T-cell (primary cell): Measurements from ENCODE around the gene DNM1L. TPM values are rescaled to one million over a fixed set of nuclear protein-coding genes. Genes with fewer than 3 reads are reported as not detected.

Source experiments
- ATAC-seq, 4 experiments: fragments of 200-7000 bp in 3 of 4; fragments of 150-1000 bp in 1 of 4; cut with Tn5 transposase; replicated peaks in 1 of 4; 1 replicate in 3 of 4; 2 replicates in 1 of 4; pipeline ENCODE4 v1.10.0; 2021; ENCODE audit warnings: moderate library complexity in 3 of 4, mild to moderate bottlenecking in 2 of 4, moderate number of reproducible peaks in 1 of 4
- CTCF ChIA-PET, 2 donors: fragments of 300-600 bp; sonication (Branson Sonifier 250); formaldehyde crosslinking; loops; one replicate each; lab custom pipeline; 2022; ENCODE audit warnings: antibody characterized with exemption in 2 of 2; lab: Charles Lee
- POLR2A ChIA-PET, 2 donors: fragments of 300-600 bp; sonication (Branson Sonifier 250); formaldehyde crosslinking; loops; one replicate each; lab custom pipeline; 2022; ENCODE audit warnings: antibody characterized with exemption in 2 of 2; lab: Charles Lee
- DNase-seq, 35 experiments: peaks; one replicate each; pipeline versions ENCODE4 v3.0.0 to v3.0.0-alpha.2; 2013 to 2023
- H3K27ac ChIP-seq: one replicate; pipeline ENCODE4 v1.5.1; 2013; ENCODE audit warnings: low read length
- H3K27me3 ChIP-seq, 2 experiments: replicated peaks in 1 of 2; 1 replicate in 1 of 2; 2 replicates in 1 of 2; pipeline versions ENCODE4 v1.6.1 to v1.7.0; 2013; ENCODE audit warnings: low read length in 1 of 2, mixed read lengths in 1 of 2; ENCODE audit not compliant: control insufficient read depth in 2 of 2, insufficient read depth in 2 of 2; ENCODE audit errors: extremely low read depth in 1 of 2
- H3K36me3 ChIP-seq, 2 donors: 1 replicate in 1 of 2; 2 replicates in 1 of 2; pipeline versions ENCODE4 v1.6.1 to v1.7.0; 2013; ENCODE audit warnings: low read length in 1 of 2; ENCODE audit not compliant: control insufficient read depth in 2 of 2, insufficient read depth in 1 of 2; ENCODE audit errors: extremely low read depth in 1 of 2
- H3K4me1 ChIP-seq, 2 experiments: 1 replicate in 1 of 2; 2 replicates in 1 of 2; pipeline versions ENCODE4 v1.6.1 to v1.7.0; 2013; ENCODE audit warnings: low read length in 2 of 2, mixed read lengths in 1 of 2; ENCODE audit not compliant: insufficient read depth in 2 of 2, control insufficient read depth in 1 of 2; ENCODE audit errors: extremely low read depth in 1 of 2
- H3K4me3 ChIP-seq, 2 donors: 1 replicate in 1 of 2; 2 replicates in 1 of 2; pipeline versions ENCODE4 v1.5.1 to v1.7.0; 2013; ENCODE audit warnings: mild to moderate bottlenecking in 2 of 2, low read length in 1 of 2, moderate library complexity in 1 of 2; ENCODE audit not compliant: control insufficient read depth in 1 of 2; ENCODE audit errors: extremely low read depth in 1 of 2
- H3K9me3 ChIP-seq: 2 replicates; pipeline ENCODE4 v1.7.0; 2013
- H3K27ac Mint-ChIP-seq, 2 donors: one replicate each; pipeline ENCODE4 v1.8.0; 2020 to 2021; ENCODE audit warnings: mild to moderate bottlenecking in 2 of 2, mixed read lengths in 2 of 2
- H3K27me3 Mint-ChIP-seq, 2 donors: one replicate each; pipeline ENCODE4 v1.8.0; 2021 to 2022; ENCODE audit warnings: mixed read lengths in 2 of 2
- H3K36me3 Mint-ChIP-seq: one replicate; pipeline ENCODE4 v1.8.0; 2021; ENCODE audit warnings: mixed read lengths
- H3K4me1 Mint-ChIP-seq, 3 donors: one replicate each; pipeline ENCODE4 v1.8.0; 2020 to 2022; ENCODE audit warnings: mixed read lengths in 3 of 3, mild to moderate bottlenecking in 1 of 3
- H3K4me3 Mint-ChIP-seq, 3 donors: one replicate each; pipeline ENCODE4 v1.8.0; 2020 to 2022; ENCODE audit warnings: mild to moderate bottlenecking in 3 of 3, mixed read lengths in 3 of 3, moderate library complexity in 3 of 3
- H3K9me3 Mint-ChIP-seq, 3 donors: one replicate each; pipeline ENCODE4 v1.8.0; 2020 to 2022; ENCODE audit warnings: mixed read lengths in 3 of 3
- WGBS: methylation state at CpG from one replicate; pipeline ENCODE4 v1.1.5; 2013; ENCODE audit warnings: missing lambda C conversion rate; ENCODE audit not compliant: insufficient coverage; 5-methylcytosine and 5-hydroxymethylcytosine counted together
- total RNA-seq, 35 experiments: library from RNA in 6 of 35; stranded (reverse) in 6 of 35; fragments of 120-200 nt in 1 of 35; gene quantifications; one replicate each; pipeline versions ENCODE4 v1.2.1 to v1.2.4 and lab custom pipeline; 2013 to 2026

Gene DNM1L
- total RNA-seq, 5 donors from 2014 or later (not counting 1 experiment from before 2014, with no cell fraction given): 44.4 to 65.9 (median 48.3) TPM

- peaks cover 11 to 15% of the 10 kb centered on the region in 2 donors for H3K27me3 Mint-ChIP-seq
- WGBS: 58% methylated on average over 2 of the region's 5 CpGs
- H3K4me3 ChIP-seq: no peak overlapping the region
- H3K36me3 ChIP-seq: no peaks in the 10 kb centered on the region
- no peak overlapping the region for H3K27ac Mint-ChIP-seq
- no peak overlapping the region for H3K27ac ChIP-seq
- no peak overlapping the region for H3K4me3 Mint-ChIP-seq
- H3K4me1 ChIP-seq: no peaks in the 10 kb centered on the region
- CTCF ChIA-PET: no interaction called here
- no peaks in the 10 kb centered on the region for H3K36me3 Mint-ChIP-seq
- DNase-seq (no peak), ATAC-seq (no peak)
- POLR2A ChIA-PET: no interaction called here
- H3K9me3 ChIP-seq: no peaks in the 10 kb centered on the region
- H3K4me1 Mint-ChIP-seq: no peaks in the 10 kb centered on the region
- H3K27me3 ChIP-seq: no peaks in the 10 kb centered on the region
- H3K9me3 Mint-ChIP-seq: no peaks in the 10 kb centered on the region
These were observed 98.1 kb downstream of the DNM1L start for GRCh38 chr12:32777159-32777558.

- H3K27me3 Mint-ChIP-seq: peaks cover 11 to 17% of the 10 kb centered on the region in 2 donors
- no peaks in the 10 kb centered on the region for H3K9me3 Mint-ChIP-seq
- H3K27me3 ChIP-seq: no peaks in the 10 kb centered on the region
- no peak overlapping the region for H3K27ac Mint-ChIP-seq
- H3K4me3 Mint-ChIP-seq: no peak overlapping the region
- no peak overlapping the region for H3K4me3 ChIP-seq
- no peaks in the 10 kb centered on the region for H3K4me1 ChIP-seq
- H3K27ac ChIP-seq: no peak overlapping the region
- H3K36me3 Mint-ChIP-seq: no peaks in the 10 kb centered on the region
- H3K9me3 ChIP-seq: no peaks in the 10 kb centered on the region
- H3K4me1 Mint-ChIP-seq: no peaks in the 10 kb centered on the region
- H3K36me3 ChIP-seq: no peaks in the 10 kb centered on the region
- CTCF ChIA-PET: no interaction called here
- no peak for DNase-seq
- POLR2A ChIA-PET: no interaction called here
- no peak for ATAC-seq
- WGBS: 80% methylated on average over 1 of the region's 6 CpGs
These were observed 98.6 kb downstream of the DNM1L start for GRCh38 chr12:32777691-32778175.

GRCh38 chr12:32780071-32780470 lies 101.0 kb downstream of the DNM1L start:
- H3K9me3 Mint-ChIP-seq: no peaks in the 10 kb centered on the region
- no peaks in the 10 kb centered on the region for H3K4me1 Mint-ChIP-seq
- H3K4me3 ChIP-seq: no peak overlapping the region
- WGBS: no CpG with 5 or more reads among the region's 1 CpG
- no peaks in the 10 kb centered on the region for H3K9me3 ChIP-seq
- POLR2A ChIA-PET: no interaction called here
- CTCF ChIA-PET: no interaction called here
- no peaks in the 10 kb centered on the region for H3K36me3 Mint-ChIP-seq
- no peaks in the 10 kb centered on the region for H3K36me3 ChIP-seq
- peaks cover 11 to 17% of the 10 kb centered on the region in 2 donors for H3K27me3 Mint-ChIP-seq
- H3K27ac ChIP-seq: no peak overlapping the region
- peaks cover 0 to 3% of the 10 kb centered on the region in 2 experiments for H3K27me3 ChIP-seq
- no peak overlapping the region for H3K4me3 Mint-ChIP-seq
- H3K27ac Mint-ChIP-seq: no peak overlapping the region
- H3K4me1 ChIP-seq: no peaks in the 10 kb centered on the region
- no peak for DNase-seq
- no peak for ATAC-seq

GRCh38 chr12:32783029-32783428 lies 103.9 kb downstream of the DNM1L start:
- ATAC-seq (no peak), DNase-seq (no peak)
- Histone ChIP-seq H3K27ac (no peak overlapping the region), H3K27me3 (peaks cover 0 to 8% of the 10 kb centered on the region in 2 experiments), H3K4me3 (no peak overlapping the region), H3K9me3 (no peaks in the 10 kb centered on the region), H3K36me3 (no peaks in the 10 kb centered on the region), H3K4me1 (no peaks in the 10 kb centered on the region)
- H3K36me3 Mint-ChIP-seq: no peaks in the 10 kb centered on the region
- POLR2A ChIA-PET: no interaction called here
- no CpG with 5 or more reads among the region's 3 CpGs for WGBS
- no peak overlapping the region for H3K27ac Mint-ChIP-seq
- peaks cover 10 to 20% of the 10 kb centered on the region in 2 donors for H3K27me3 Mint-ChIP-seq
- no peaks in the 10 kb centered on the region for H3K4me1 Mint-ChIP-seq
- no peaks in the 10 kb centered on the region for H3K9me3 Mint-ChIP-seq
- CTCF ChIA-PET: no interaction called here
- H3K4me3 Mint-ChIP-seq: no peak overlapping the region

GRCh38 chr12:32785557-32785956 lies 106.5 kb downstream of the DNM1L start:
- WGBS: no CpG with 5 or more reads among the region's 5 CpGs
- peaks cover 0 to 8% of the 10 kb centered on the region in 2 experiments for H3K27me3 ChIP-seq
- no peak overlapping the region for H3K4me3 Mint-ChIP-seq
- H3K36me3 Mint-ChIP-seq: no peaks in the 10 kb centered on the region
- no peak overlapping the region for H3K4me3 ChIP-seq
- ChIA-PET CTCF (interaction anchor here in 1 of 2 donors (0.7 kb wide), 1 partner anchor 1190 kb away, joined by 4 read pairs; no protein-coding TSS in a partner anchor), POLR2A (interaction anchor here in 1 of 2 donors (0.5 kb wide), 1 partner anchor 136 kb away, joined by 5 read pairs; no protein-coding TSS in a partner anchor)
- no peak overlapping the region for H3K27ac Mint-ChIP-seq
- no peak overlapping the region for H3K27ac ChIP-seq
- H3K9me3 ChIP-seq: no peaks in the 10 kb centered on the region
- no peak for ATAC-seq
- no peaks in the 10 kb centered on the region for H3K4me1 Mint-ChIP-seq
- H3K27me3 Mint-ChIP-seq: peaks cover 7 to 11% of the 10 kb centered on the region in 2 donors
- no peaks in the 10 kb centered on the region for H3K9me3 Mint-ChIP-seq
- no peaks in the 10 kb centered on the region for H3K4me1 ChIP-seq
- no peak for DNase-seq
- no peaks in the 10 kb centered on the region for H3K36me3 ChIP-seq

- Histone ChIP-seq H3K4me3 (no peak overlapping the region), H3K27ac (no peak overlapping the region), H3K4me1 (no peaks in the 10 kb centered on the region), H3K27me3 (peaks cover 0 to 8% of the 10 kb centered on the region in 2 experiments), H3K9me3 (no peaks in the 10 kb centered on the region), H3K36me3 (no peaks in the 10 kb centered on the region)
- Mint-ChIP-seq H3K9me3 (no peaks in the 10 kb centered on the region), H3K36me3 (no peaks in the 10 kb centered on the region), H3K4me3 (no peak overlapping the region), H3K27ac (no peak overlapping the region), H3K27me3 (peaks cover 8 to 9% of the 10 kb centered on the region in 2 donors), H3K4me1 (no peaks in the 10 kb centered on the region)
- no peak for DNase-seq
- no peak for ATAC-seq
- WGBS: 91% methylated on average over 2 of the region's 4 CpGs
- ChIA-PET POLR2A (no interaction called here), CTCF (no interaction called here)
These were observed 109.3 kb downstream of the DNM1L start for GRCh38 chr12:32788405-32788804.
